GM18870 (cell line): Measurements from ENCODE around the gene CHMP4B.
A peak's percentile ranks its signal among the peaks of the same experiment; 100 is the strongest.

Experiments
- ATAC-seq: cut with Tn5 transposase; IDR thresholded peaks from one replicate; pipeline ENCODE4 v1.9.1; 2021; ENCODE audit warnings: moderate library complexity; ENCODE audit not compliant: unreplicated experiment

Gene CHMP4B

GRCh38 chr20:33810885-33811775, at the start of gene CHMP4B:
Gene CHMP4B (plus strand): TSS chr20:33811348. CDS start chr20:33811469, 121 bp downstream.
- peak; percentile 84 for ATAC-seq

- no peak for ATAC-seq
Measured at GRCh38 chr20:33761698-33762250, 49.4 kb upstream of the CHMP4B start.

- no peak for ATAC-seq
Measured at GRCh38 chr20:33765099-33765498, 46.0 kb upstream of the CHMP4B start.

GRCh38 chr20:33765592-33765991, 45.6 kb upstream of the CHMP4B start:
- no peak for ATAC-seq

- no peak for ATAC-seq
Measured at GRCh38 chr20:33766686-33767085, 44.5 kb upstream of the CHMP4B start.

GRCh38 chr20:33767777-33768138, 43.4 kb upstream of the CHMP4B start:
- no peak for ATAC-seq

GRCh38 chr20:33769043-33769442, 42.1 kb upstream of the CHMP4B start:
- ATAC-seq: no peak

- no peak for ATAC-seq
Measured at GRCh38 chr20:33770005-33770404, 41.1 kb upstream of the CHMP4B start.

- ATAC-seq: no peak
Measured at GRCh38 chr20:33771938-33772337, 39.2 kb upstream of the CHMP4B start.

- ATAC-seq: no peak
Measured at GRCh38 chr20:33772439-33772838, 38.7 kb upstream of the CHMP4B start.

GRCh38 chr20:33773412-33774089, 37.6 kb upstream of the CHMP4B start:
- ATAC-seq: peak; percentile 60

- ATAC-seq: no peak
Measured at GRCh38 chr20:33777816-33778215, 33.3 kb upstream of the CHMP4B start.

GRCh38 chr20:33781133-33781532, 30.0 kb upstream of the CHMP4B start:
- ATAC-seq: no peak

GRCh38 chr20:33781945-33782344, 29.2 kb upstream of the CHMP4B start:
- ATAC-seq: no peak

GRCh38 chr20:33783256-33783655, 27.9 kb upstream of the CHMP4B start:
- no peak for ATAC-seq

GRCh38 chr20:33783818-33784217, 27.3 kb upstream of the CHMP4B start:
- ATAC-seq: no peak

- no peak for ATAC-seq
Measured at GRCh38 chr20:33784225-33784624, 26.9 kb upstream of the CHMP4B start.

GRCh38 chr20:33785503-33785902, 25.6 kb upstream of the CHMP4B start:
- no peak for ATAC-seq

GRCh38 chr20:33787253-33787891, 23.8 kb upstream of the CHMP4B start:
- no peak for ATAC-seq

GRCh38 chr20:33788351-33789049, 22.6 kb upstream of the CHMP4B start:
- ATAC-seq: no peak
